T-helper 9 cell (primary cell): Measurements from ENCODE around the gene PCCB.
"Not testable (repeated sequence)": the region's sequence is repeated elsewhere in the genome, so short reads cannot be mapped to it uniquely, and the experiment has no call there.

Source experiments
- DNase-seq: peaks from one replicate; pipeline ENCODE4 v3.0.0-alpha.2; 2020

PCCB gene

DNA sequence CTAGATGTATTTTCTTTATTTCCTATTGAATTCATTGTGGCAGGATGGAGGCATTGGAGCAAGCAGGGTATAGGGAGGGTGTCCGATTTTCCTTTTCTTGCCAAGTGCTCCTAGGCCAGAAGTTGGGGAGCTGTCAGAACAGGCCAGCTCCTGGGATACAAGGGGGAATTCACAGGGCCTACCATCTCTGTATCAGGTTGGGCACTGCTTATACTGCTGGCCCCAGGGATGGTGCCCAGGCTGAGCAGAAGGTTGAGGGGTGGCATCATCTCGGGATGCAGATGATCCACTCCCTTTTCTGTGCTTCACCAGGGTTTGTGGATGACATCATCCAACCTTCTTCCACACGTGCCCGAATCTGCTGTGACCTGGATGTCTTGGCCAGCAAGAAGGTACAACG lies 79.5 kb downstream of the PCCB start:
- no peak for DNase-seq

DNA sequence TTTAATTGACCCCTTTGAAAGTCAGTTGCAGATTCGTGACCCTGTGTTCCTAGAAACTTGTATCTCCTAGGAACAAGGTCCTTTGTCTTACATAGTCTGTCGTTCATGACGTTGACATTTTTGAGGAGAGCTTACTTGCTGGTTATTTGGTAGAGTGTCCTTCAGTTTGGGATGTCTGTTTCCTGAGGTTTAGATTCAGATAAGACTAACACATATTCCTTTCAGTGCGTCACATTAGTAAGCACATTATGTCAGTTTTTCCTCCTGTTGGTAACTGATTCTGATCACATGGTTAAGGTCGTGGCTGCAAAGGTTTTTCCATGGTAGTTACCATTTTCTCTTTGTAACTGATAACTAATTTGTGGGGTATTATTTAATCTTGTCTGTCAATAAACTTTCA lies 80.8 kb downstream of the PCCB start:
- DNase-seq, result no peak

DNA sequence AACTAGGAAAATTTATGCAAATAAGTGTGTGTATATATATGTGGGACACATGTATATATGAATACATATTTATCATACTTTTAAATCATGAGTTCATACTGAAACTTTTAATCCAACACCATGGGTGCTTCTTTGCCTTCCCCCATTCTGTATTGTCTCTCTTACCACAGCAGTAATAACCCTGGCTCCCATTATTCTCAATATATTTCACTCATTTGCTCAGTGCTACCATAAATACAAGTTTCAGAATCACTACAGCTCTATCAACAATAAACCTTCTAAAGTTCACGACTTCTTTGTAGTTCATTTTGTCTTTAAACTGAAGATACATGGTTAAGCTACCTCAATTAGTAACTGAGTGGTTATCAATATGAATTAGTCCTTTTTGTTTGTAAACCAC lies 82.2 kb downstream of the PCCB start:
- DNase-seq, result no peak

DNA sequence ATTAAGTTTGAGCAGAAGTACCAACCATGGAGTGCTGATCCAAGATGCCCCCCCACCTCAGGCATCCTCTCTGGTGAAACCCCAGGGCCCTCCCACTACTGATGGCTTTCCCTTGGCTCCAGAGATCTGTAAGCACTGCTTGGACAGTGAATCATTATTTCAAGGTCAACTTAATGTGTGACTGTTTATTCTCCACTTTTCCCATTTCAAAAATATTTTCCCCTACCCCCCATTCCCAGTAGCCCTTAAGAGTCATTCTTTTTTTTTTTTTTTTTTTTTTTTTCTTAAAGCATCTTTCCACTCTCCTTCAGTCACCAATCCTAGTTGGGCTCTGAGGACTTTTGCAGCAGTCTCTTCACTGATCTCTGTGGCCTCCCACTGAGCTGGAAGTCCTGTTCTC lies 82.6 kb downstream of the PCCB start:
- no peak for DNase-seq

GRCh38 chr3:136334209-136334608 lies 84.1 kb downstream of the PCCB start:
- DNase-seq, result no peak

- DNase-seq, result not testable (repeated sequence)
These were observed 84.6 kb downstream of the PCCB start for GRCh38 chr3:136334726-136335125.

DNA sequence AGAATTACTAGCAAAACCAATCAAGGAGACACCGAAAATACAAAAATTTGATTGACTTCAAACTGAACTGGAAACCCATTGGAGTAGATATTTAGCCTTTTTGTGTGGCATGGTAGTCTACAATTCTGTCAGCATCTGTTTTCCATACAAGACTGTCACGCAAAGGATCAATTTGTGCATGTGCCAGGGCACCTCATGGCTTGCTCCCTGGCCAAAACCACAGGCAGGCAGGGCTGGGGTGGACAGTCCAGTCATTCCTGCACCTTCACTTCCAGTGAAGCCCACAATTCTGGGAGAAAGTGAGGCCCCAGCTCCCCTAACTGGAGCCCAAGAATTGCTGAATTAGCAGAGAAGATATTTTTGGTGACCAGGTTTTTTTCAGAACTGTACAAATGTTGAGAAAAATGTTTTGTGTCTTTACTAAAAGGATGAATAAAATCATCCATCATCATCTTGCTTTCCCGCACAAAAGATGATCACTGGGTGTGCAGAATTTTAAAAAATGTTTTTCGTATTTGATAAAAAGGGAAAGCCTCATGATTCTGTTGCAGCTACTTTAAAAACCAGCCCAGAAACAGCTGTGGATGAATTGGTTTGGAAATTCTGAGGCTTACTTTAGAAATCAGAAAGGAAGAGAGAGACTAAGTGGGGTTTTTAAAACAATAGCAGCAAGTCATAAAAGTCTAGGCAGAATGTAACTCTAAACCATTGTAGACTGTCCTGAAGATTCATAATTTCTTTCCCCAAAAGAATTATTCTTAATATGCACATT lies 86.4 kb downstream of the PCCB start:
- DNase-seq, result no peak

- DNase-seq, result no peak
These were observed 93.3 kb downstream of the PCCB start for GRCh38 chr3:136343446-136343845.

- DNase-seq, result no peak
These were observed 93.9 kb downstream of the PCCB start for GRCh38 chr3:136343873-136344555.

- DNase-seq, result no peak
These were observed 96.3 kb downstream of the PCCB start for GRCh38 chr3:136346486-136346885.

DNA sequence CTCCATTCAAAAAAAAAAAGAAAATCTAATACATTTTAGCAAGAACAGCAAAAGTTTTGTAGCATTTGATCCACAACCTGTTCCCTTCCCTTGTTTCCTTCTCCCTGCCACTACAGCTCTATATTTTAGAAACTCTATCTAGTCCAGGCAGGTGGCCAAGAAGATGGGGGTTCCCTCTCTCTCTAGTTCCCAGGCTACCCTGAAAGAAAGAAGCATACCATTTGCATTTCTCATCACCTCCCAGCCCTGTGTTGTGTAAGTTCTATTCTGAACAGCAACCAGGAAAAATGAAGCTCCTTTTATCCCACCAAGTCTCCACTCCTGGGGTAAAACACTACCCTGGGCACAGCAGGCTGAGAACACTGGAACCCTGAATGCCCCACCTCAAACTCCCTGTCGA lies 100.0 kb downstream of the PCCB start:
- DNase-seq, result no peak

DNA sequence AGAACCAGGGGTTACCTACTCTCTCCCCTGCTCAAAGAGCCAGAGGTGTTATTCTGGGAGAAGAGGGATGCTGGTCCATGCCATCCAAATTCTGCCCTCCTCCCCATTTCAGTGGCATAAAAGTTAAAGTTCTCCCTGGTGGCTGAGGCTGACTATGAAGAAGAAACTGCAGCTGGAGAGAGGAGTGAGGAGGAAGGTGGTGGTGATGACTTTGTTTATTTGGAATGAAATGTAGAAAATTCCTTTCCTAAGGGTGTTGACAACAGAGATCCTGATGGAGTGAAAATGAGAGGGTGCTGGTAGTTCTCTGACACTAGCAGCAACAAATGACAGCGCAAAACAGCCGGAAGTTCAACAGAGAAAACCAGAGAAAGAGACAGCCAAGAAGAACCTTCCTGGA lies 100.4 kb downstream of the PCCB start:
- no peak for DNase-seq

DNA sequence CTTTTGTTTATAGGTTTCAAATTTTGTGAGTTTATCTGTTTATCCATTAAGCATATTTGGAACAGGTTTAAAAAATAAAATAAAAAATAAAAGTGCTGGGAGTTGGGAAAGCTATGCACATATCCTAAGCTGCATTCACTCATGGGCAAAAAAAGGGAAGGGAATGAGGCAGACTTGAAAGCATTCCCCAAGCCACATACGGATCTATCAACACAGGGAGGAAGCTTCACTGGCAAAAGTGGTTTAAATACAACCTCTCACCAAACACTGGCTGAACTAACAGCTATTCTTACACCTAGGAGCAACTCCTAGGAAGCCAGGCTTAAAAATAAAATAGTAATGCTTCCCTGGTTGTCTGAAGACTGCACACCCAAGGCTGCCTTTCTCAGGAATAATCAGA lies 101.2 kb downstream of the PCCB start:
- DNase-seq, result no peak

- no peak for DNase-seq
These were observed 101.8 kb downstream of the PCCB start for GRCh38 chr3:136351905-136352304.

- no peak for DNase-seq
These were observed 103.3 kb downstream of the PCCB start for GRCh38 chr3:136353461-136353860.

- no peak for DNase-seq
These were observed 116.1 kb downstream of the PCCB start for GRCh38 chr3:136366289-136366688.

- DNase-seq, result not testable (repeated sequence)
These were observed 125.7 kb downstream of the PCCB start for GRCh38 chr3:136375800-136376199.

- DNase-seq, result no peak
These were observed 127.4 kb downstream of the PCCB start for GRCh38 chr3:136377508-136377907.

- no peak for DNase-seq
These were observed 127.9 kb downstream of the PCCB start for GRCh38 chr3:136378011-136378410.
